ENCODE data around the gene NDUFV2.

DNA sequence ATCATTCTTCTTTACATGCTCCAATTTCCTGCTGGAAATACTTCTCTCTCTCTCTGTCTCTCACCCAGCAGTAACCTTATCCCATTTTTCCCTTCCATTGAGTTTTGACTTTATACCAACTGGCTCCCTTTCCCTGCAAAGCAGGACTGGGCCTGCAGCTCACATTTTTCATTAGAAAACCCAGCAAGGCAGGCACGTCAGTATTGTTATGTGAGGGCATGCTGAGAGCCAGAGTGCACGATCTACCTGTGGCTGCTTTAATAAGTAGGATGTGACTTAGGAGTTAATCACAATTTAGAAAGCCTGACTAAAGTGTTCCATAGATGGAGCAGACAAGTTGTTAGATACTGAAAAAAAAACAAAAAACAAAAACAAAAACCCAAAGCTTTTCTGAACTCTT lies 5.2 kb upstream of the NDUFV2 start:
- TF ChIP-seq, protein P1, sequence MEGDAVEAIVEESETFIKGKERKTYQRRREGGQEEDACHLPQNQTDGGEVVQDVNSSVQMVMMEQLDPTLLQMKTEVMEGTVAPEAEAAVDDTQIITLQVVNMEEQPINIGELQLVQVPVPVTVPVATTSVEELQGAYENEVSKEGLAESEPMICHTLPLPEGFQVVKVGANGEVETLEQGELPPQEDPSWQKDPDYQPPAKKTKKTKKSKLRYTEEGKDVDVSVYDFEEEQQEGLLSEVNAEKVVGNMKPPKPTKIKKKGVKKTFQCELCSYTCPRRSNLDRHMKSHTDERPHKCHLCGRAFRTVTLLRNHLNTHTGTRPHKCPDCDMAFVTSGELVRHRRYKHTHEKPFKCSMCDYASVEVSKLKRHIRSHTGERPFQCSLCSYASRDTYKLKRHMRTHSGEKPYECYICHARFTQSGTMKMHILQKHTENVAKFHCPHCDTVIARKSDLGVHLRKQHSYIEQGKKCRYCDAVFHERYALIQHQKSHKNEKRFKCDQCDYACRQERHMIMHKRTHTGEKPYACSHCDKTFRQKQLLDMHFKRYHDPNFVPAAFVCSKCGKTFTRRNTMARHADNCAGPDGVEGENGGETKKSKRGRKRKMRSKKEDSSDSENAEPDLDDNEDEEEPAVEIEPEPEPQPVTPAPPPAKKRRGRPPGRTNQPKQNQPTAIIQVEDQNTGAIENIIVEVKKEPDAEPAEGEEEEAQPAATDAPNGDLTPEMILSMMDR (conservative IDR thresholded peaks at IDR 0.05), result no peak
- TF ChIP-seq EZH2 (IDR thresholded peaks at IDR 0.05; ENCODE audit: low read depth), result no peak

All from PC-9 (cell line).